Gastroesophageal sphincter (tissue), 3 donors: Measurements from ENCODE around the gene CYTL1.

Experiments
- EP300 ChIP-seq: sonication (generic); formaldehyde crosslinking; IDR thresholded peaks from one replicate; pipeline ENCODE4 v1.6.1; 2017; ENCODE audit warnings: antibody characterized with exemption, mild to moderate bottlenecking
- POLR2AphosphoS5 ChIP-seq: sonication (generic); formaldehyde crosslinking; IDR thresholded peaks from one replicate; pipeline ENCODE4 v1.6.1; 2017; ENCODE audit warnings: antibody characterized with exemption
- TF ChIP-seq, protein P1 (sequence below), 4 experiments: fragments of 200-600 bp in 2 of 4; fragments of 450-650 bp in 2 of 4; sonication (generic) in 1 of 4; IDR thresholded peaks; one replicate each; pipeline ENCODE4 v1.5.1; 2017 to 2019; ENCODE audit warnings: antibody characterized with exemption in 4 of 4, mild to moderate bottlenecking in 2 of 4, moderate library complexity in 2 of 4

DNA sequence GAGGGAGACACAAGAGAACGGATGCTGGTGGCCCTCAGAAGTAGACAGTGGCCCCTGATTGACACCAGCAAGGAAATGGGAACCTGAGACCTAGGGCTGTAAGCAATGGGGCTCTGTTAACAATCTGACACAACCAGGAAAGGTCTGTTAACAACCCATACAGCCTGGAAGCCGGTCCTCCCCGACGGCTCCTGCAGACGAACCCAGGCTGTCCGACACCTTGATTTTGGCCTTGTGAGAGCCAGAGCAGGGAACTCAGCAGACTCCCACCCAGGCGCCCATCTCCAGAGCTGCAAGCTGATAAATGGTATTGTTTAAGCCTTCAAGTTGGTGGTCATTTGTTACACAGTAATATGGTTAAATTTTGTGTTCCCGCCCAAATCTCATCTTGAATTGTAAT, 10.2 kb upstream of the CYTL1 start:
- no peak for TF ChIP-seq POLR2AphosphoS5
- TF ChIP-seq, protein P1, sequence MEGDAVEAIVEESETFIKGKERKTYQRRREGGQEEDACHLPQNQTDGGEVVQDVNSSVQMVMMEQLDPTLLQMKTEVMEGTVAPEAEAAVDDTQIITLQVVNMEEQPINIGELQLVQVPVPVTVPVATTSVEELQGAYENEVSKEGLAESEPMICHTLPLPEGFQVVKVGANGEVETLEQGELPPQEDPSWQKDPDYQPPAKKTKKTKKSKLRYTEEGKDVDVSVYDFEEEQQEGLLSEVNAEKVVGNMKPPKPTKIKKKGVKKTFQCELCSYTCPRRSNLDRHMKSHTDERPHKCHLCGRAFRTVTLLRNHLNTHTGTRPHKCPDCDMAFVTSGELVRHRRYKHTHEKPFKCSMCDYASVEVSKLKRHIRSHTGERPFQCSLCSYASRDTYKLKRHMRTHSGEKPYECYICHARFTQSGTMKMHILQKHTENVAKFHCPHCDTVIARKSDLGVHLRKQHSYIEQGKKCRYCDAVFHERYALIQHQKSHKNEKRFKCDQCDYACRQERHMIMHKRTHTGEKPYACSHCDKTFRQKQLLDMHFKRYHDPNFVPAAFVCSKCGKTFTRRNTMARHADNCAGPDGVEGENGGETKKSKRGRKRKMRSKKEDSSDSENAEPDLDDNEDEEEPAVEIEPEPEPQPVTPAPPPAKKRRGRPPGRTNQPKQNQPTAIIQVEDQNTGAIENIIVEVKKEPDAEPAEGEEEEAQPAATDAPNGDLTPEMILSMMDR (IDR thresholded peaks at IDR 0.05) = no peak
- TF ChIP-seq EP300 = no peak
